Keratinocyte (primary cell): ENCODE results near the gene OTOF.

Experiments
- CTCF ChIP-seq, 3 experiments: IDR thresholded peaks in 1 of 3; conservative IDR thresholded peaks in 1 of 3; optimal IDR thresholded peaks in 1 of 3; 2 replicates in 2 of 3; 3 replicates in 1 of 3; pipeline versions ENCODE3 to v1.5.1; 2011; ENCODE audit warnings: low read length in 3 of 3, mild to moderate bottlenecking in 3 of 3, moderate library complexity in 2 of 3, control low read depth in 1 of 3, inconsistent platforms in 1 of 3; ENCODE audit not compliant: insufficient read depth in 2 of 3; ENCODE audit errors: extremely low read depth in 1 of 3
- EZH2 ChIP-seq: IDR thresholded peaks from one replicate; pipeline ENCODE4 v1.6.1; 2012; ENCODE audit warnings: inconsistent platforms, mild to moderate bottlenecking, low read length, moderate library complexity

DNA sequence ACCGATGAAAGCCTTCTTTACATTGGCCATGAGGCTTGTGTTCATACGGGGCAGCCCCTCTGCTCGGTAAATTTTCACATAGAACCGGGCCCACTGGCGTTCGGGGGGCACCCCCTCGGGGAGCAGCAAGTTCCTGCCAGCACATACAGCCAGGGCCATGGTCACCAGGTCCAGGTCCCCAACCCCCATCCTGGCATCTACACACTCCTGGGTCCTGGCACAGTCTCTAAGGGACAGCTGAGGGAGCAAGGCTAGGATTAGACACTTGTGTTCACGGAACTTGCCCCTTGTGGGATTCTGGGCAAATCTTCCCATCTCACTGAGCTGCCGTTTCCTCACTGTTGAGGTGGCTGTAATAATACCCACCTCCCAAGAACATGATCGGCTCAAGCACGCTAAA lies 5.6 kb upstream of the OTOF start:
- TF ChIP-seq CTCF (optimal IDR thresholded peaks at IDR 0.05 in 1 of 3, IDR thresholded peaks at IDR 0.05 in 1 of 3, conservative IDR thresholded peaks at IDR 0.05 in 1 of 3; ENCODE audit: extremely low read depth in 1 of 3, insufficient read depth in 2 of 3, low read length in 3 of 3) = no peak
- TF ChIP-seq EZH2 = no peak
